Effector CD4-positive, alpha-beta T cell (primary cell): ENCODE measurements around the gene SMCR8.
"Not testable (repeated sequence)": the region's sequence is repeated elsewhere in the genome, so short reads cannot be mapped to it uniquely, and the experiment has no call there.

Experiments used
- DNase-seq: peaks from one replicate; pipeline ENCODE4 v3.0.0-alpha.2; 2020

The SMCR8 gene

DNA sequence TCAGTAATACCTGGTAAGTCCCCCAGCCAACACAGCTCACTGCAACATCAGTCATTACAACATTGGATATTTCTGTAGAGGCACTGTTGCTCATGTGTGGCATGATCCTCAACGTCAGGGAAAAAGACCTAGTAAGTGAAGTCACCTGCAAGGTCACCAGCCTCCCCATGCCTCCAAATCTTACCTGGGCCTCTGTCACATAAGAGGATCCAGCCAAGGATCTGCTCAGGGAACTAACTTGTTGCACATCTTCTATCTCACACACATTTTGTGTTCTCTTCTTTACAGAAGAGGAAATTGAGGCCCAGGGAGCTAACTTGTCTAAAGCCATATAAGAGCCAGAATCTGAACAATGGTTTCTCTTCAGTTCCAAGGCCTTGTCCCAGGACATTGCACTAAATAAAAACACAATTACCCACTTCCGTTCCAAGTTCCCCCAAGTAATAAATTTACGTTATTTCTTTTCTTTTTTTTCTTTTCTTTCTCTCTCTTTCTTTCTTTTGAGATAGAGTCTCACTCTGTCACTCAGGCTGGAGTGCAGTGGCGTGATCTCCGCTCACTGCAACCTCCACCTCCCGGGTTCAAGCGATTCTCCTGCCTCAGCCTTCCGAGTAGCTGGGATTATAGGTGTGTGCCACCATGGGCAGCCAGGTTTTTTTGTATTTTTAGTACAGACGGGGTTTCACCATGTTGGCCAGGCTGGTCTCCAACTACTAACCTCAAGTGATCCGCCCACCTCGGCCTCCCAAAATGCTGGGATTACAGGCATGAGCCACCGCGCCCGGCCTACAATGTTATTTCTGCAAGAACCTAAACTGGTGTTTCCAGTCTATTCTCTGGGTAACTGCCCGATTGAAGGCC is 47.0 kb downstream of the SMCR8 start:
- no peak for DNase-seq

- no peak for DNase-seq
Measured at GRCh38 chr17:18362698-18363100, 47.6 kb downstream of the SMCR8 start.

GRCh38 chr17:18363101-18364049 is 48.3 kb downstream of the SMCR8 start, which contains the start of gene SHMT1:
SHMT1 (minus strand) TSS chr17:18363550; CDS start chr17:18355981, 7,569 bp downstream.
- peak; percentile 87 for DNase-seq

DNA sequence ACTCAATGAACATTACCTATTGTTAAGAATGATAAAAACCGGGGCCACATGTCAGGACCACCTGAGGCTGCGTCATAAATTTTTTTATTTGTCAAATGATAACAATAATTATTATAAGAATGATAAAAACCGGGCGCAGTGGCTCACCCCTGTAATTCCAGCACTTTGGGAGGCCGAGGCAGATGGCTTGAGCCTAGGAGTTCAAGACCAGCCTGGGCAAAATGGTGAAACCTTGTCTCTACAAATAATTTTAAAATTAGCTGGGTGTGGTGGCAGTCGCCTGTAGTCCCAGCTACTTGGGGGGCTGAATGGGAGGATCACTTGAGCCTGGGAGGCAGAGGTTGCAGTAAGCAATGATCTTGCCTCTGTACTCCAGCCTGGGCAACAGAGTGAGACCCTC is 49.1 kb downstream of the SMCR8 start:
- no peak for DNase-seq

GRCh38 chr17:18368946-18369345 is 53.9 kb downstream of the SMCR8 start:
- DNase-seq = no peak

DNA sequence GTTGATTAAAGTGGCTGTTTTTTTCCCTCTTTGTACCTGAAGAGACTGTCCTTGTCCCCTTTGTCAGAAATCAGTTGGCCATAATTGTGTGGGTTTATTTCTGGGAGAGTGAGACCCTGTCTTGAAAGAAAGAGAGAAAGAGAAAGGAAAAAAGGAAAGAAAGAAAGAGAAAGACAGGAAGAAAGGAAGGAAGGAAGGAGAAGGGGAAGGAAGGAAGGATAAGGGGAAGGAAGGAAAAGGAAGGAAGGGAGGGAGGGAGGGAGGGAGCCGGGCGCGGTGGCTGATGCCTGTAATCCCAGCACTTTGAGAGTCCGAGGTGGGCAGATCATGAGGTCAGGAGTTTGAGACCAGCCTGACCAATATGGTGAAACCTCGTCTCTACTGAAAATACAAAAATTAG is 55.7 kb downstream of the SMCR8 start:
- DNase-seq = no peak

DNA sequence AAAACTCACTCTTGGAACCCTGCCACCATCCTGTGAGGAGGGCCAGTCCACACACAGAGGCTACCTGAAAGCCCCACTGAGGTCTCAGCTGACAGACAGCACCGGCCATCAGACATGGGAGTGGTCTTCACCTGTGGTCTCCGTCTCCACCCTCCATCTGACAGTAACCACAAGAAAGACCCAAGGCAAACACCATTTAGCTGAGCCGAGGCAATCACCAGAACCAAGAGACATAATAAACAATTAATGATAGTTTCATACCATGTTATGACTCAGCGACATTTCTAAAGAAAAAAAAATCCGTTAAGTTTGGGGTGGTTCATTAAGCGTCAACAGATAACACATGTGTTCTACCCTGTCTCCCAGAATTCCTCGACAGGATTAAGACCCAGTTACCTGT is 56.4 kb downstream of the SMCR8 start:
- no peak for DNase-seq

DNA sequence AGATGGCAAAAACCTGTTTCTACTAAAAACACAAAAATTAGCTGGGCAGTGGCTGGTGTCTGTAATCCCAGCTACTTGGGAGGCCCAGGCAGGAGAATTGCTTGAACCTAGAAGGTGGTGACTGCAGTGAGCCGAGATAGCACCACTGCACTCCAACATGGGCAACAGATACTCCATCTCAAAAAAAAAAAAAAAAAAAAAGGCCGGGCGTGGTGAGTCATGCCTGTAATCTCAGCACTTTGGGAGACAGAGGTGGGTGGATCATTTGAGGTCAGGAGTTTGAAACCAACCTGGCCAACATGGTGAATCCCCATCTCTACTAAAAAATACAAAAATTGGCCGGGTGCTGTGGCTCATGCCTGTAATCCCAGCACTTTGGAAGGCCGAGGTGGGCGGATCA is 58.1 kb downstream of the SMCR8 start:
- DNase-seq = not testable (repeated sequence)

- DNase-seq = no peak
Measured at GRCh38 chr17:18374216-18374615, 59.1 kb downstream of the SMCR8 start.
